ENCODE results near the gene PIK3R2. TPM values are rescaled to one million over a fixed set of nuclear protein-coding genes. Genes with fewer than 3 reads are reported as not detected.
A peak's percentile ranks its signal among the peaks of the same experiment; 100 is the strongest.

PIK3R2 gene
- total and polyA plus RNA-seq, 2 of the 8 experiments (the other 6 are each of a cell fraction or from before 2014, with no cell fraction given) = 21.7 to 57.1 TPM

DNA sequence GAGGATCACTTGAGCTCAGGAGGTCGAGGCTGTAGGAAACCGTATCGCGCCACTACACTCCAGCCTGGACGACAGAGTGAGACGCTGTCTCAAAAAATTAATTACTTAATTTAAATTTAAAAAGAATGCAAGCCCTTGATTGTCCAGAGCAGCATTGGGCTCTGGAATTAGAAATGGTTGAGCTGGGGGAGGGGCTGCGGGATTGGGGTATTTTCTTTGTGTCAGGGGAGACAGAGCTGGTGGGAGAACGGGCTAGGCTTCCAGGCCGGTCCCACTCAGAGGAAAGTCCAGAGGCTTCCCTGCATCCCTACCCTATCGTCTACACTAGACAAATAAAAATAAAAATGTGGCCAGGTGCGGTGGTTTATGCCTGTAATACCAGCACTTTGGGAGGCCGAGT, 53.1 kb downstream of the PIK3R2 start:
- Histone ChIP-seq H2BK120ac (replicated peaks; ENCODE audit: low read depth, low read length) (peak overlapping the region; percentile 33), H3K79me2 (ENCODE audit: control insufficient read depth in 1 of 2, insufficient read depth in 2 of 2, low read length in 2 of 2) (0 out of 4 replicates have a peak, but pooled peaks cover 0 to 4% of the 10 kb centered on the region in 2 experiments), H3K14ac (ENCODE audit: insufficient read length) (no peak overlapping the region), H3K4ac (replicated peaks; ENCODE audit: insufficient read length, low read depth, low read length) (no peak overlapping the region), H3K4me1 (replicated peaks in 1 of 4; ENCODE audit: control insufficient read depth in 3 of 4, insufficient read depth in 4 of 4, low read length in 3 of 4) (peaks cover 0 to 11% (median 7%) of the 10 kb centered on the region in 4 experiments; a peak in 5 of 7 replicates), H2BK15ac (ENCODE audit: low read length) (0 out of 2 replicates have a peak overlapping the region, but pooled peaks have one; percentile 61), H3K9me3 (ENCODE audit: insufficient read depth in 2 of 2, low read depth in 1 of 2, low read length in 1 of 2) (no peaks in the 10 kb centered on the region), H3K79me1 (ENCODE audit: low read depth, low read length) (peaks cover 5% of the 10 kb centered on the region; the same call in 1 of the 2 replicates), H2BK12ac (ENCODE audit: low read depth, low read length) (peak overlapping the region; percentile 39; the same call in 1 of the 2 replicates), H3K4me3 (ENCODE audit: extremely low read depth in 1 of 4, insufficient read depth in 2 of 4, low read depth in 3 of 4, low read length in 4 of 4) (peak overlapping the region; percentile 43 to 83 (median 72); a peak in 5 of 8 replicates), H4K5ac (ENCODE audit: insufficient read length, low read depth, low read length) (peak overlapping the region; percentile 73), H2BK5ac (ENCODE audit: low read depth, low read length) (peak overlapping the region; percentile 87), H4K20me1 (replicated peaks in 1 of 2; ENCODE audit: control insufficient read depth in 1 of 2, insufficient read depth in 2 of 2, low read length in 2 of 2) (peaks cover 1 to 13% of the 10 kb centered on the region in 2 experiments), H3K23ac (ENCODE audit: insufficient read length) (no peak overlapping the region), H2BK20ac (ENCODE audit: low read length) (no peak overlapping the region), H2AK5ac (ENCODE audit: low read depth, low read length) (no peak overlapping the region), H3K18ac (ENCODE audit: extremely low read depth, low read length) (peak overlapping the region; percentile 83; the same call in 1 of the 2 replicates), H4K8ac (ENCODE audit: extremely low read depth, insufficient read depth, low read length) (peak overlapping the region; percentile 90), H2AFZ (ENCODE audit: low read length) (no peak overlapping the region), H3K9ac (replicated peaks in 1 of 4; ENCODE audit: extremely low read depth in 1 of 4, low read depth in 3 of 4, low read length in 3 of 4) (peak overlapping the region in 3 of 4 experiments; percentile 52 to 81 (median 70); a peak in 3 of 7 replicates), H3K27me3 (replicated peaks in 1 of 4; ENCODE audit: control insufficient read depth in 3 of 4, extremely low read depth in 1 of 4, insufficient read depth in 3 of 4, low read length in 3 of 4) (no peaks in the 10 kb centered on the region; a peak in 1 of 7 replicates), H3K27ac (ENCODE audit: low read depth, low read length) (no peak overlapping the region; the same call in 1 of the 2 replicates), H3K36me3 (ENCODE audit: control insufficient read depth in 2 of 4, insufficient read depth in 4 of 4, low read length in 3 of 4) (no peaks in the 10 kb centered on the region), H3K56ac (replicated peaks; ENCODE audit: insufficient read length, low read depth, low read length) (no peak overlapping the region), H3K4me2 (ENCODE audit: insufficient read depth in 1 of 2, low read depth in 2 of 2, low read length in 2 of 2) (peak overlapping the region; percentile 78 to 79), H4K91ac (replicated peaks; ENCODE audit: insufficient read length, low read length) (no peak overlapping the region), H3K23me2 (ENCODE audit: low read depth, low read length) (peaks cover 12% of the 10 kb centered on the region)
- ChIA-PET CTCF (ENCODE audit: partially characterized antibody) (interaction anchor here (0.8 to 11.5 kb wide), 11 partner anchors 8 to 210 kb away, joined by 3 to 305 read pairs (median 4); a partner anchor contains a TSS), POLR2A (ENCODE audit: partially characterized antibody) (interaction anchor here (0.6 to 7.3 kb wide), 13 partner anchors 10 to 198 kb away, joined by 3 to 65 read pairs (median 9); partner anchors contain the start of genes JUND, MPV17L2 and PDE4C)
- 86% methylated on average over 12 of the region's 12 CpGs; no CpG with 5 or more reads in 1 of the 2 experiments for WGBS, 2 experiments (ENCODE audit: extremely low coverage in 1 of 2, insufficient coverage in 1 of 2, insufficient read length in 1 of 2, insufficient replicate concordance in 2 of 2, low coverage in 1 of 2, low lambda C conversion rate in 2 of 2, missing lambda C conversion rate in 1 of 2)
- FAIRE-seq (no peak), DNase-seq (ENCODE audit: low read depth in 1 of 2, low spot score in 2 of 2) (no peak)
- no peak for TF ChIP-seq POLR2AphosphoS5 (IDR thresholded peaks at IDR 0.05; ENCODE audit: low read depth, low read length)
- no peak for TF ChIP-seq POLR2A (IDR thresholded peaks at IDR 0.05; ENCODE audit: control extremely low read depth in 1 of 2, low read depth in 2 of 2, low read length in 2 of 2)
- TF ChIP-seq, protein P1, sequence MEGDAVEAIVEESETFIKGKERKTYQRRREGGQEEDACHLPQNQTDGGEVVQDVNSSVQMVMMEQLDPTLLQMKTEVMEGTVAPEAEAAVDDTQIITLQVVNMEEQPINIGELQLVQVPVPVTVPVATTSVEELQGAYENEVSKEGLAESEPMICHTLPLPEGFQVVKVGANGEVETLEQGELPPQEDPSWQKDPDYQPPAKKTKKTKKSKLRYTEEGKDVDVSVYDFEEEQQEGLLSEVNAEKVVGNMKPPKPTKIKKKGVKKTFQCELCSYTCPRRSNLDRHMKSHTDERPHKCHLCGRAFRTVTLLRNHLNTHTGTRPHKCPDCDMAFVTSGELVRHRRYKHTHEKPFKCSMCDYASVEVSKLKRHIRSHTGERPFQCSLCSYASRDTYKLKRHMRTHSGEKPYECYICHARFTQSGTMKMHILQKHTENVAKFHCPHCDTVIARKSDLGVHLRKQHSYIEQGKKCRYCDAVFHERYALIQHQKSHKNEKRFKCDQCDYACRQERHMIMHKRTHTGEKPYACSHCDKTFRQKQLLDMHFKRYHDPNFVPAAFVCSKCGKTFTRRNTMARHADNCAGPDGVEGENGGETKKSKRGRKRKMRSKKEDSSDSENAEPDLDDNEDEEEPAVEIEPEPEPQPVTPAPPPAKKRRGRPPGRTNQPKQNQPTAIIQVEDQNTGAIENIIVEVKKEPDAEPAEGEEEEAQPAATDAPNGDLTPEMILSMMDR (IDR thresholded peaks at IDR 0.05; ENCODE audit: control extremely low read depth in 1 of 3, insufficient read depth in 1 of 3, low read depth in 1 of 3, low read length in 3 of 3) = no peak
- TF ChIP-seq CBX5 (IDR thresholded peaks at IDR 0.05; ENCODE audit: low read depth, low read length) = no peak
- TF ChIP-seq GTF2F1 (IDR thresholded peaks at IDR 0.05; ENCODE audit: borderline replicate concordance, low read depth, low read length) = no peak
- no peak for TF ChIP-seq EGR1 (IDR thresholded peaks at IDR 0.05; ENCODE audit: borderline replicate concordance, low read depth, low read length)
- no peak for TF ChIP-seq SIN3A (conservative IDR thresholded peaks at IDR 0.05 in 1 of 2, IDR thresholded peaks at IDR 0.05 in 1 of 2; ENCODE audit: low read depth in 1 of 2, low read length in 2 of 2)
- TF ChIP-seq, protein P2, sequence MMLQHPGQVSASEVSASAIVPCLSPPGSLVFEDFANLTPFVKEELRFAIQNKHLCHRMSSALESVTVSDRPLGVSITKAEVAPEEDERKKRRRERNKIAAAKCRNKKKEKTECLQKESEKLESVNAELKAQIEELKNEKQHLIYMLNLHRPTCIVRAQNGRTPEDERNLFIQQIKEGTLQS (IDR thresholded peaks at IDR 0.05; ENCODE audit: insufficient read depth, low read depth, low read length) = no peak
- no peak for TF ChIP-seq SP2 (IDR thresholded peaks at IDR 0.05; ENCODE audit: low read length)
